ENCODE data around the gene DMBX1.

The DMBX1 gene

GRCh38 chr1:46491443-46492268, 2.0 kb downstream of the DMBX1 start:
- TF ChIP-seq, protein P1, sequence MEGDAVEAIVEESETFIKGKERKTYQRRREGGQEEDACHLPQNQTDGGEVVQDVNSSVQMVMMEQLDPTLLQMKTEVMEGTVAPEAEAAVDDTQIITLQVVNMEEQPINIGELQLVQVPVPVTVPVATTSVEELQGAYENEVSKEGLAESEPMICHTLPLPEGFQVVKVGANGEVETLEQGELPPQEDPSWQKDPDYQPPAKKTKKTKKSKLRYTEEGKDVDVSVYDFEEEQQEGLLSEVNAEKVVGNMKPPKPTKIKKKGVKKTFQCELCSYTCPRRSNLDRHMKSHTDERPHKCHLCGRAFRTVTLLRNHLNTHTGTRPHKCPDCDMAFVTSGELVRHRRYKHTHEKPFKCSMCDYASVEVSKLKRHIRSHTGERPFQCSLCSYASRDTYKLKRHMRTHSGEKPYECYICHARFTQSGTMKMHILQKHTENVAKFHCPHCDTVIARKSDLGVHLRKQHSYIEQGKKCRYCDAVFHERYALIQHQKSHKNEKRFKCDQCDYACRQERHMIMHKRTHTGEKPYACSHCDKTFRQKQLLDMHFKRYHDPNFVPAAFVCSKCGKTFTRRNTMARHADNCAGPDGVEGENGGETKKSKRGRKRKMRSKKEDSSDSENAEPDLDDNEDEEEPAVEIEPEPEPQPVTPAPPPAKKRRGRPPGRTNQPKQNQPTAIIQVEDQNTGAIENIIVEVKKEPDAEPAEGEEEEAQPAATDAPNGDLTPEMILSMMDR (IDR thresholded peaks at IDR 0.05; ENCODE audit: extremely low read depth, insufficient read depth, missing control alignments), result no peak
- no peak for DNase-seq (ENCODE audit: low spot score)
- in situ Hi-C loops (cut with MboI; ENCODE audit: low pct_unique_long_range_greater_than_20kb, low sequenced_read_pairs, unreplicated experiment), result no loop called here

- in situ Hi-C loops (cut with MboI; ENCODE audit: low pct_unique_long_range_greater_than_20kb, low sequenced_read_pairs, unreplicated experiment), result no loop called here
- DNase-seq (ENCODE audit: low spot score), result no peak
- TF ChIP-seq, protein P1 (IDR thresholded peaks at IDR 0.05; ENCODE audit: extremely low read depth, insufficient read depth, missing control alignments), result no peak
Measured at GRCh38 chr1:46492269-46492853, 2.7 kb downstream of the DMBX1 start.

DNA sequence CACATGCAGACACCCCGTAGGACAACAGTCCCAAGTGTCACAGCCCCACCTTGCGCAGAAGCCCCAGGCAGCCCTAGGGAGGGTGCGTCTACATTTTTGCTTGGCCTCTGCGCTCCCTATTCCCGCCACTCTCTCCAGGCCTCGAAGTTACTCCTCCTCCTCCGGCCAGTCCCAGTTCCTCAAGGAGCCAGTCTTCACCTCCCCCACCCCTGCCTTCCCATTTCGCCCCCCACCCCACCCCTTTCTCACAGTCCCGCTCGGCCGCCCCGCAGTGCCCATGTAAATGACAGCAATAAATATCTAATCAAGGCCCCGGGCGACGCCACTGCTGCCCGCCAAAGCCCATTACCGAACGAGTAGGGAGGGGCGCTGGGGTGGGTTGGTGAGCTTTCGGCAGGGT, 3.2 kb downstream of the DMBX1 start:
- TF ChIP-seq, protein P1 (IDR thresholded peaks at IDR 0.05; ENCODE audit: extremely low read depth, insufficient read depth, missing control alignments), result no peak

GRCh38 chr1:46493316-46494032, 3.8 kb downstream of the DMBX1 start:
- in situ Hi-C loops (cut with MboI; ENCODE audit: low pct_unique_long_range_greater_than_20kb, low sequenced_read_pairs, unreplicated experiment), result no loop called here
- DNase-seq (ENCODE audit: low spot score), result no peak
- TF ChIP-seq, protein P1 (IDR thresholded peaks at IDR 0.05; ENCODE audit: extremely low read depth, insufficient read depth, missing control alignments), result no peak

More for the DNA sequence above, 3.2 kb downstream of the DMBX1 start:
- in situ Hi-C loops (cut with MboI; ENCODE audit: low pct_unique_long_range_greater_than_20kb, low sequenced_read_pairs, unreplicated experiment), result no loop called here
- DNase-seq (ENCODE audit: low spot score), result no peak

- no peak for DNase-seq (ENCODE audit: low spot score)
- in situ Hi-C loops (cut with MboI; ENCODE audit: low pct_unique_long_range_greater_than_20kb, low sequenced_read_pairs, unreplicated experiment), result no loop called here
- TF ChIP-seq, protein P1 (IDR thresholded peaks at IDR 0.05; ENCODE audit: extremely low read depth, insufficient read depth, missing control alignments), result no peak
Measured at GRCh38 chr1:46494910-46495309, 5.3 kb downstream of the DMBX1 start.

DNA sequence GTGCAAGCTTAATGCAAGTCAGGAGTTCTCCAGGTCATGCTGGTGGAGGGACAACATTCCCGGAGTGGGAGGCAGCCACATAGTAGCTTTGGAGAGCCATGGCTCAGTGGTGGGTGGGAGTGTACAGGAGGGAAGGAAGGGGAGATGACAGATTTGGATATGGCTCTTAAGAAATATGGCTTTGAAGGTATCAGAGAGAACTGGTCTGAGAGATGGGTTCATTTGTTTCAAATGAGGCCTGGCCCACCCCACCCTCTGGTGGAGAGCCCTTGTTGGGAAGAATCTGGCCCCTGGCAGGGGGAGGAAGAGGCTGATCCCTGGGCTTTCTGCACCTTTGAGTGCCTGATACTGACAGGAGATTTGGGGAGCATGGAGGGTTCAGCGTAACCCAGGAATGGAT, 6.1 kb downstream of the DMBX1 start:
- TF ChIP-seq, protein P1 (IDR thresholded peaks at IDR 0.05; ENCODE audit: extremely low read depth, insufficient read depth, missing control alignments), result no peak
- no peak for DNase-seq (ENCODE audit: low spot score)
- in situ Hi-C loops (cut with MboI; ENCODE audit: low pct_unique_long_range_greater_than_20kb, low sequenced_read_pairs, unreplicated experiment), result no loop called here
